ENCODE data around the gene RNF38.

- TF ChIP-seq CTCF (IDR thresholded peaks at IDR 0.05) (no peak), EP300 (IDR thresholded peaks at IDR 0.05) (no peak), POLR2AphosphoS5 (IDR thresholded peaks at IDR 0.05) (no peak)
These were observed 31.0 kb upstream of the RNF38 start for GRCh38 chr9:36431078-36431477.
